Liver (tissue), 9 donors: ENCODE data around the gene GPBP1. TPM values are rescaled to one million over a fixed set of nuclear protein-coding genes. Genes with fewer than 3 reads are reported as not detected.

ENCODE experiments used
- DNase-seq: peaks from one replicate; pipeline ENCODE4 v3.0.0-alpha.2; 2017; ENCODE audit warnings: low spot score
- H3K27ac ChIP-seq, 2 donors: one replicate each; pipeline ENCODE4 v1.7.0; 2013; ENCODE audit warnings: inconsistent platforms in 2 of 2, low read length in 2 of 2, control low read depth in 1 of 2, low read depth in 1 of 2, mild to moderate bottlenecking in 1 of 2
- H3K27me3 ChIP-seq, 4 donors: one replicate each; pipeline versions ENCODE4 v1.6.1 to v1.7.0; 2013; ENCODE audit warnings: low read length in 3 of 4, inconsistent platforms in 1 of 4, mild to moderate bottlenecking in 1 of 4, moderate library complexity in 1 of 4; ENCODE audit not compliant: control insufficient read depth in 4 of 4, insufficient read depth in 4 of 4
- H3K36me3 ChIP-seq, 4 donors: one replicate each; pipeline versions ENCODE4 v1.6.1 to v1.7.0; 2013; ENCODE audit warnings: low read length in 3 of 4, mild to moderate bottlenecking in 3 of 4, low read depth in 1 of 4, moderate library complexity in 1 of 4; ENCODE audit not compliant: control insufficient read depth in 4 of 4, insufficient read depth in 3 of 4
- H3K4me1 ChIP-seq, 4 donors: one replicate each; pipeline versions ENCODE4 v1.6.1 to v1.7.0; 2013; ENCODE audit warnings: low read length in 3 of 4, mild to moderate bottlenecking in 3 of 4, moderate library complexity in 1 of 4; ENCODE audit not compliant: control insufficient read depth in 4 of 4, insufficient read depth in 4 of 4
- H3K4me3 ChIP-seq, 3 donors: one replicate each; pipeline versions ENCODE4 v1.6.1 to v1.7.0; 2013; ENCODE audit warnings: low read length in 3 of 3, control low read depth in 1 of 3, low read depth in 1 of 3, mild to moderate bottlenecking in 1 of 3
- H3K9ac ChIP-seq, 2 donors: one replicate each; pipeline ENCODE4 v1.7.0; 2013; ENCODE audit warnings: low read length in 2 of 2, mild to moderate bottlenecking in 2 of 2, moderate library complexity in 2 of 2, control low read depth in 1 of 2, low read depth in 1 of 2
- H3K9me3 ChIP-seq, 4 donors: one replicate each; pipeline versions ENCODE4 v1.6.1 to v1.7.0; 2013; ENCODE audit warnings: low read length in 3 of 4; ENCODE audit not compliant: control insufficient read depth in 4 of 4
- EGR1 ChIP-seq, 2 donors: IDR thresholded peaks; 2 replicates each; pipeline ENCODE4 v1.6.1; 2016 to 2018; ENCODE audit warnings: antibody characterized with exemption in 2 of 2, low read depth in 2 of 2
- FOXA1 ChIP-seq: IDR thresholded peaks from 2 replicates; pipeline ENCODE4 v1.6.1; 2016; ENCODE audit warnings: antibody characterized with exemption
- FOXA2 ChIP-seq: IDR thresholded peaks from 2 replicates; pipeline ENCODE4 v1.6.1; 2016; ENCODE audit warnings: antibody characterized with exemption
- GABPA ChIP-seq, 2 donors: IDR thresholded peaks in 1 of 2; conservative IDR thresholded peaks in 1 of 2; 2 replicates each; pipeline ENCODE4 v1.6.1; 2016; ENCODE audit warnings: antibody characterized with exemption in 2 of 2, mild to moderate bottlenecking in 1 of 2, moderate library complexity in 1 of 2
- HNF4A ChIP-seq, 2 donors: conservative IDR thresholded peaks; 2 replicates each; pipeline ENCODE4 v1.6.1; 2016; ENCODE audit warnings: antibody characterized with exemption in 2 of 2, mild to moderate bottlenecking in 2 of 2
- HNF4G ChIP-seq: IDR thresholded peaks from 2 replicates; pipeline ENCODE4 v1.6.1; 2016; ENCODE audit warnings: antibody characterized with exemption
- JUND ChIP-seq, 2 donors: IDR thresholded peaks; 2 replicates each; pipeline ENCODE4 v1.6.1; 2016; ENCODE audit warnings: antibody characterized with exemption in 2 of 2
- NR2F2 ChIP-seq: IDR thresholded peaks from 2 replicates; pipeline ENCODE4 v1.6.1; 2016; ENCODE audit warnings: antibody characterized with exemption
- RAD21 ChIP-seq, 2 donors: IDR thresholded peaks; 2 replicates each; pipeline ENCODE4 v1.6.1; 2016; ENCODE audit warnings: antibody characterized with exemption in 2 of 2, mild to moderate bottlenecking in 2 of 2
- RXRA ChIP-seq, 2 donors: IDR thresholded peaks; 2 replicates each; pipeline ENCODE4 v1.6.1; 2017 to 2018; ENCODE audit warnings: antibody characterized with exemption in 2 of 2, mild to moderate bottlenecking in 1 of 2
- SP1 ChIP-seq: IDR thresholded peaks from 2 replicates; pipeline ENCODE4 v1.6.1; 2018; ENCODE audit warnings: antibody characterized with exemption, mild to moderate bottlenecking
- TAF1 ChIP-seq: conservative IDR thresholded peaks from 2 replicates; pipeline ENCODE4 v1.6.1; 2016; ENCODE audit warnings: antibody characterized with exemption, mild to moderate bottlenecking
- YY1 ChIP-seq: IDR thresholded peaks from 2 replicates; pipeline ENCODE4 v1.6.1; 2016; ENCODE audit warnings: antibody characterized with exemption, mild to moderate bottlenecking
- ZBTB33 ChIP-seq: IDR thresholded peaks from 2 replicates; pipeline ENCODE4 v1.6.1; 2016; ENCODE audit warnings: antibody characterized with exemption
- WGBS: extraction: QIAGEN DNeasy Blood & Tissue Kit; methylation state at CpG from one replicate; pipeline ENCODE4 v1.1.7; 2013; 5-methylcytosine and 5-hydroxymethylcytosine counted together
- polyA plus RNA-seq, 2 donors: library from polyadenylated mRNA; stranded (reverse) in 1 of 2; unstranded in 1 of 2; fragments of 200-250 nt in 1 of 2; fragments of >200 nt in 1 of 2; fragmentation: Nextera tagmentation in 1 of 2; extraction: Ambion mirVana in 1 of 2; gene quantifications; one replicate each; pipeline versions ENCODE4 v1.2.1 to v1.2.3, GENCODE V29; 2013 to 2015
- total RNA-seq, 2 donors: library from RNA; depleted of rRNA; stranded (reverse); fragments of >200 nt; gene quantifications; one replicate each; pipeline ENCODE4 v1.2.3, GENCODE V29; 2014
- TF ChIP-seq, protein P1 (sequence below): IDR thresholded peaks from 2 replicates; pipeline ENCODE4 v1.6.1; 2016; ENCODE audit warnings: antibody characterized with exemption
- TF ChIP-seq, protein P2 (sequence below): IDR thresholded peaks from 2 replicates; pipeline ENCODE4 v1.6.1; 2016; ENCODE audit warnings: antibody characterized with exemption
- TF ChIP-seq, protein P3 (sequence below): IDR thresholded peaks from 2 replicates; pipeline ENCODE4 v1.6.1; 2016; ENCODE audit warnings: antibody characterized with exemption, mild to moderate bottlenecking
- TF ChIP-seq, protein P4 (sequence below): fragments of 150-350 bp; IDR thresholded peaks from 2 replicates; pipeline ENCODE4 v1.5.1; 2017; ENCODE audit warnings: improper control_type of control experiment, low read depth, low read length; ENCODE audit not compliant: missing input control
- donor health status: healthy.
- donor health status: healthy.
- donor health status: healthy.
- donor health status: healthy.
- donor health status: healthy.

GPBP1 gene
- total and polyA plus RNA-seq, 4 donors = 13.6 to 30.8 (median 24.6) TPM

GRCh38 chr5:57193757-57194413 is 20.0 kb downstream of the GPBP1 start:
- no peaks in the 10 kb centered on the region for H3K9me3 ChIP-seq
- WGBS = 94% methylated on average over 3 of the region's 3 CpGs
- peaks cover 0 to 5% (median 3%) of the 10 kb centered on the region in 4 donors for H3K36me3 ChIP-seq
- TF ChIP-seq GABPA (IDR thresholded peaks at IDR 0.05 in 1 of 2, conservative IDR thresholded peaks at IDR 0.05 in 1 of 2) = no peak
- H3K27me3 ChIP-seq = no peaks in the 10 kb centered on the region
- peaks cover 0 to 7% (median 4%) of the 10 kb centered on the region in 4 donors for H3K4me1 ChIP-seq
- DNase-seq = no peak
- no peak overlapping the region for H3K4me3 ChIP-seq
- no peak overlapping the region for H3K9ac ChIP-seq
- H3K27ac ChIP-seq = no peak overlapping the region

DNA sequence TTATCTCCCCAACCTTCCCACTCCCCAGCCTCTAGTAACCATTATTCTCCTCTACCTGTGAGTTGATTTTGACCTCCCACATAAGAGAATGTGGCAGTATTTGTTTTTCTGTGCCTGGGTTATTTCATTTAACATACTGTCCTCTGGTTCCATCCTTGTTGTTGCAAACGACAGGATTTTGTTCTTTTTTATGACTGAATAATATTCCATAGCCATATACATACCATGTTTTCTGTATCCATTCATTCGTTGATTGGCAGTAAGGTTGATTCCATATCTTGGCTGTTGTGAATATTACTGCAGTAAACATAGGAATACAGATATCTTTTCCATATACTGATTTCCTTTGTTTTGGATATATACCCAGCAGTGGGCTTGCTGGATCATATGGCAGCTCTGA is 20.8 kb downstream of the GPBP1 start:
- H3K36me3 ChIP-seq = peaks cover 0 to 5% (median 3%) of the 10 kb centered on the region in 4 donors
- no peaks in the 10 kb centered on the region for H3K27me3 ChIP-seq
- H3K9ac ChIP-seq = no peak overlapping the region
- no peak overlapping the region for H3K4me3 ChIP-seq
- H3K9me3 ChIP-seq = no peaks in the 10 kb centered on the region
- TF ChIP-seq HNF4G (no peak), TAF1 (no peak), NR2F2 (no peak), EGR1 (IDR thresholded peaks at IDR 0.05; ENCODE audit: low read depth in 2 of 2) (no peak), ZBTB33 (no peak), YY1 (no peak), FOXA1 (no peak), GABPA (IDR thresholded peaks at IDR 0.05 in 1 of 2, conservative IDR thresholded peaks at IDR 0.05 in 1 of 2) (no peak), RAD21 (IDR thresholded peaks at IDR 0.05) (no peak), HNF4A (conservative IDR thresholded peaks at IDR 0.05) (no peak), RXRA (IDR thresholded peaks at IDR 0.05) (no peak), FOXA2 (no peak), SP1 (no peak), JUND (IDR thresholded peaks at IDR 0.05) (no peak)
- TF ChIP-seq, protein P1, sequence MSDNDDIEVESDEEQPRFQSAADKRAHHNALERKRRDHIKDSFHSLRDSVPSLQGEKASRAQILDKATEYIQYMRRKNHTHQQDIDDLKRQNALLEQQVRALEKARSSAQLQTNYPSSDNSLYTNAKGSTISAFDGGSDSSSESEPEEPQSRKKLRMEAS = no peak
- TF ChIP-seq, protein P2, sequence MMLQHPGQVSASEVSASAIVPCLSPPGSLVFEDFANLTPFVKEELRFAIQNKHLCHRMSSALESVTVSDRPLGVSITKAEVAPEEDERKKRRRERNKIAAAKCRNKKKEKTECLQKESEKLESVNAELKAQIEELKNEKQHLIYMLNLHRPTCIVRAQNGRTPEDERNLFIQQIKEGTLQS = no peak
- TF ChIP-seq, protein P3, sequence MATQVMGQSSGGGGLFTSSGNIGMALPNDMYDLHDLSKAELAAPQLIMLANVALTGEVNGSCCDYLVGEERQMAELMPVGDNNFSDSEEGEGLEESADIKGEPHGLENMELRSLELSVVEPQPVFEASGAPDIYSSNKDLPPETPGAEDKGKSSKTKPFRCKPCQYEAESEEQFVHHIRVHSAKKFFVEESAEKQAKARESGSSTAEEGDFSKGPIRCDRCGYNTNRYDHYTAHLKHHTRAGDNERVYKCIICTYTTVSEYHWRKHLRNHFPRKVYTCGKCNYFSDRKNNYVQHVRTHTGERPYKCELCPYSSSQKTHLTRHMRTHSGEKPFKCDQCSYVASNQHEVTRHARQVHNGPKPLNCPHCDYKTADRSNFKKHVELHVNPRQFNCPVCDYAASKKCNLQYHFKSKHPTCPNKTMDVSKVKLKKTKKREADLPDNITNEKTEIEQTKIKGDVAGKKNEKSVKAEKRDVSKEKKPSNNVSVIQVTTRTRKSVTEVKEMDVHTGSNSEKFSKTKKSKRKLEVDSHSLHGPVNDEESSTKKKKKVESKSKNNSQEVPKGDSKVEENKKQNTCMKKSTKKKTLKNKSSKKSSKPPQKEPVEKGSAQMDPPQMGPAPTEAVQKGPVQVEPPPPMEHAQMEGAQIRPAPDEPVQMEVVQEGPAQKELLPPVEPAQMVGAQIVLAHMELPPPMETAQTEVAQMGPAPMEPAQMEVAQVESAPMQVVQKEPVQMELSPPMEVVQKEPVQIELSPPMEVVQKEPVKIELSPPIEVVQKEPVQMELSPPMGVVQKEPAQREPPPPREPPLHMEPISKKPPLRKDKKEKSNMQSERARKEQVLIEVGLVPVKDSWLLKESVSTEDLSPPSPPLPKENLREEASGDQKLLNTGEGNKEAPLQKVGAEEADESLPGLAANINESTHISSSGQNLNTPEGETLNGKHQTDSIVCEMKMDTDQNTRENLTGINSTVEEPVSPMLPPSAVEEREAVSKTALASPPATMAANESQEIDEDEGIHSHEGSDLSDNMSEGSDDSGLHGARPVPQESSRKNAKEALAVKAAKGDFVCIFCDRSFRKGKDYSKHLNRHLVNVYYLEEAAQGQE = no peak
- TF ChIP-seq, protein P4, sequence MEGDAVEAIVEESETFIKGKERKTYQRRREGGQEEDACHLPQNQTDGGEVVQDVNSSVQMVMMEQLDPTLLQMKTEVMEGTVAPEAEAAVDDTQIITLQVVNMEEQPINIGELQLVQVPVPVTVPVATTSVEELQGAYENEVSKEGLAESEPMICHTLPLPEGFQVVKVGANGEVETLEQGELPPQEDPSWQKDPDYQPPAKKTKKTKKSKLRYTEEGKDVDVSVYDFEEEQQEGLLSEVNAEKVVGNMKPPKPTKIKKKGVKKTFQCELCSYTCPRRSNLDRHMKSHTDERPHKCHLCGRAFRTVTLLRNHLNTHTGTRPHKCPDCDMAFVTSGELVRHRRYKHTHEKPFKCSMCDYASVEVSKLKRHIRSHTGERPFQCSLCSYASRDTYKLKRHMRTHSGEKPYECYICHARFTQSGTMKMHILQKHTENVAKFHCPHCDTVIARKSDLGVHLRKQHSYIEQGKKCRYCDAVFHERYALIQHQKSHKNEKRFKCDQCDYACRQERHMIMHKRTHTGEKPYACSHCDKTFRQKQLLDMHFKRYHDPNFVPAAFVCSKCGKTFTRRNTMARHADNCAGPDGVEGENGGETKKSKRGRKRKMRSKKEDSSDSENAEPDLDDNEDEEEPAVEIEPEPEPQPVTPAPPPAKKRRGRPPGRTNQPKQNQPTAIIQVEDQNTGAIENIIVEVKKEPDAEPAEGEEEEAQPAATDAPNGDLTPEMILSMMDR = no peak
- DNase-seq = no peak
- no peak overlapping the region for H3K27ac ChIP-seq
- peaks cover 0 to 2% (median 1%) of the 10 kb centered on the region in 4 donors for H3K4me1 ChIP-seq
- WGBS = 96% methylated on average over 2 of the region's 2 CpGs
